ENCODE data around the gene CLDN19.
A peak's percentile ranks its signal among the peaks of the same experiment; 100 is the strongest.

CLDN19 gene

DNA sequence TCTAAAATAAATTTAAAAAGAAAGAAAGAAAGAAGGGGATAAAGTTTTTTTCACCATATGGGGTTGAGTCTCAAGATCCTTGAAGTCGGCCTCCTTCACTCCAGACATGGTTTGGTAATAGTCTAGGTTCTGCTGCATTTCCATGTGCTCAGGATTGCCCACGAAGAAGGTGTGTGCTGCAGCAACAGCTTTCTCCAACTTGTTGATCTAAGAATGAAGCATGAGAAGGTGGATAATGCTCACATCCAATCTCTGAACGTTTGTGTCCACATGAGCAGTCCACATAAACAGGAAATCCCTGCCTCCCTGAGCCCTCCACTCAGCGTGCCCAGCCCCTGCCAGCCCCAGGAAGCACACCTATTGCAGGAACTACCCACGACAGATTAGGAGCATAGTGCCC lies 22.2 kb upstream of the CLDN19 start:
- H3K4me3 ChIP-seq (ENCODE audit: low read depth, low read length): no peak overlapping the region
- no peak for TF ChIP-seq CTCF (IDR thresholded peaks at IDR 0.05; ENCODE audit: low read depth, low read length, missing control alignments)
- in situ Hi-C loops (cut with HindIII; ENCODE audit: low sequenced_read_pairs): no loop called here
- DNase-seq (ENCODE audit: low read depth): no peak

GRCh38 chr1:42761567-42761966 lies 21.5 kb upstream of the CLDN19 start:
- TF ChIP-seq CTCF (IDR thresholded peaks at IDR 0.05; ENCODE audit: low read depth, low read length, missing control alignments): no peak
- no peak for DNase-seq (ENCODE audit: low read depth)
- in situ Hi-C loops (cut with HindIII; ENCODE audit: low sequenced_read_pairs): no loop called here
- H3K4me3 ChIP-seq (ENCODE audit: low read depth, low read length): no peak overlapping the region

DNA sequence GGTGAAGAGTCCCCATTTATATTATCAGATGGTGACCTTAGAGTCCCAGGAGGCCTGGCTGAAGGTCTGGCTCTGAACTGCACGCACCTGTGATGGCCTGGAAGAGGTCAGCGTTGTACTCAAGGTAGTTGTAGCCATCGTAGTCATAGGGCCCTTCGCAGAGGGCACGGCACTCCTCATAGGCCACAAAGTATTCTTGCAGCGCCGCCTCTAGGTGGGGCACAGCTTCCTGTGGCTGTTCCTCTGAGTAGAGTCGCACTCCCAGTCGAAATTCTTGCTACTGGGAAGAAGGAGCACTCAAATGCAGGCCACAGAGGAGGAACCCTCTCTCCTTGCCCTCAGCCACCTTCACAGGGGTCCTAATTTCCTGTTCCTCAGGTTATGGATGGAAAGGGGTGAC lies 19.1 kb upstream of the CLDN19 start:
- TF ChIP-seq CTCF (IDR thresholded peaks at IDR 0.05; ENCODE audit: low read depth, low read length, missing control alignments): peak; percentile 4
- in situ Hi-C loops (cut with HindIII; ENCODE audit: low sequenced_read_pairs): no loop called here
- H3K4me3 ChIP-seq (ENCODE audit: low read depth, low read length): no peak overlapping the region
- no peak for DNase-seq (ENCODE audit: low read depth)

DNA sequence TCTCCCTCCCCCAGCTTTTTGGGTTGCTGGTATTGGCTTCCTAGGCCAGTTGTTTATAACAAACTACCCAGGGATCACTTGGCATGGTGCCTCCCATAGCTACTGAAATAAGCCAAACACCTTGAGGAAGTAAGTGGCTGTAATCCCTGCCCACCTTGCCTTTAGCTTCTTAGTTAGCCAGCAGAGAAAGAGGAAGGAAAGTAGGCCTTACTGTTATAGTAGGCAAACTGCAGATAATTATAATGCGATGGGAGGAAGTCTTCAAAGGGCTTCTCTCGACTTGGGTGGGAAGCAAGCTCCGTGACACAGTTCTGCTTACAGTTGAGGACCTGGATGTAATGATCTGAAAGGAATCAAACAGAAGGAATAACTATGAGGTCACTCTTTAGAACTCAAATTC lies 18.6 kb upstream of the CLDN19 start:
- TF ChIP-seq CTCF (IDR thresholded peaks at IDR 0.05; ENCODE audit: low read depth, low read length, missing control alignments): no peak
- in situ Hi-C loops (cut with HindIII; ENCODE audit: low sequenced_read_pairs): no loop called here
- DNase-seq (ENCODE audit: low read depth): no peak
- H3K4me3 ChIP-seq (ENCODE audit: low read depth, low read length): no peak overlapping the region

- in situ Hi-C loops (cut with HindIII; ENCODE audit: low sequenced_read_pairs): no loop called here
- DNase-seq (ENCODE audit: low read depth): no peak
- TF ChIP-seq CTCF (IDR thresholded peaks at IDR 0.05; ENCODE audit: low read depth, low read length, missing control alignments): no peak
- no peak overlapping the region for H3K4me3 ChIP-seq (ENCODE audit: low read depth, low read length)
Observed at GRCh38 chr1:42757892-42758275, 17.8 kb upstream of the CLDN19 start.

DNA sequence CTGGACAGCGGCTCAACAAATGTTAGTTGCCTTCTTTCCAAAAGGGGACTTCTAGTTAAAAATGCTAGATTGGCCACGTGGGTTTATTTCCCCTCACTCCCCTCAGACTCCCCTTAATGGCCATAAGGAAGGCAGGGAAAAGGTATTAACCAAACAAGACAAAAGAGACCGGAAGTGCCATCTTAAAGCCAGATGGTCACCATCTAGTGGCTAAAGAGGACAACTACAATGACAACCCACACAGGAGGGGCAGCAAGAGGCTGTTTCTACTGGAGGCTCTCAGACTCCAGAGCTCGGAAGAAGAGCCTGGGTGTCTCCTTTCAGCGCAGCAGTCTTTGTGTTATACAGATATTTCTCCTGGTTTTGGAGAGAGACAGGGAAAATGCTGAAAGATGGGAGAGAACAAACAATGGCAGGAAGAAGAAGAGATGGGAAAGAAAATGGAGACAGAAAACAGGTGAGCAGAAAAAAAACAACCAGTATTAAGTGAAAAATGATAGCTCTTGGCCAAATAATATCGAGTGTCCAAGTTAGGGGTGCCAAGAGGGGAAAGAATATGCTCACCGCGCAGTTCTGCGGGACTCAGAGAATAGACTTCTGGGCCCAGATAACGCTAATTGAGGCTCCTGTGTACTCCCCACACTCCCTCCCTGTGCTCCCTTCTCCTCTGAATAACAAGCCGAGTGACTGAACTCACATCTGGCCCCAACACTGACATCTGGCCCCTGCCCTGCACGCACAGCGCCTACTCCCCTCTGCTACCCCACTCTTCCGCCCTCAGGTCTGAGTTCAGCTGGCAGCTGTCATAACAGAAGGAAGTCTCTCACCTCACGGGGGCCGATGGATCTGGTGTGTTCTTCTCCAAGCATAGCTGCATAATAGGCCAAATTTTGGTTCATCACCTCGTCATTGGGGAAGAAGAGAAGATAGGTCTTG lies 17.2 kb upstream of the CLDN19 start:
- H3K4me3 ChIP-seq (ENCODE audit: low read depth, low read length): no peak overlapping the region
- in situ Hi-C loops (cut with HindIII; ENCODE audit: low sequenced_read_pairs): no loop called here
- DNase-seq (ENCODE audit: low read depth): peak; percentile 34
- peak; percentile 76 for TF ChIP-seq CTCF (IDR thresholded peaks at IDR 0.05; ENCODE audit: low read depth, low read length, missing control alignments)
